ENCODE data around the gene HLA-DOB.

DNA sequence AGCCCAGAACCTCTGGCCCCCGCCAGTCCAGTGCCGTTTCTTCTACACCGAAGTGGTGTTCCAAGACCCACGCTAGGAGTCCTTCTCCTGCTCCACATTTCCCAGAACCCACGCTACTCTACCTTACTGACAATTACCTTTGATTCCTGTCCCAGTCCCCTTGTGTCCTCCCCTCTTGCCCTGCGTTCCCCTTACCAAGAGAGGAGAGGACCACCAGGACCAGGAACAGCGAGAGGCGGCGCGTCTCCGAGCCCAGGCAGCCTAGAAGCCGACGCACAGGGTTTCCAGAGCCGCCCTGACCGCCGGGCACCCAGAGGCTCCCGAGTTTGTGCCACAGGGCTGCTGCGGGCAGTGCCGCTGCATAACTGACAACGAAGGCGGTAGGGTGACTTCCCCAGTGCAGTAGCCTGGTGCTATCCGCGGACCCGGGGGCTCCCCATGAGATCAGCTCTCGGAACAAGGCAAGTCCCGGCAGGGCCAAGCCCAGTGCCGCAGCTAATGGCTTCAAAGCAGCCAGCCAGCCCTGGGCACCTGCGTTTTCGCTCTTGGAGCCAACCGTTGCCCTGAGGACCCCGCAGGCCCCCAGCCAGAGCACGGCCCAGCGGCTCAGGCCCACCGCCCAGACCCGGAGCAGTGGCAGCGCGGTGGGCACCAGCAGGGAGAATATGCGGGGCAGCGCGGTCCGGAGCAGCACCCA, 36.2 kb upstream of the HLA-DOB start:
- no peak for TF ChIP-seq CTCF (IDR thresholded peaks at IDR 0.05)
- no peak for TF ChIP-seq POLR2A (IDR thresholded peaks at IDR 0.05)
